WTC11 (cell line): ENCODE results near the gene MTCL1. TPM values are rescaled to one million over a fixed set of nuclear protein-coding genes. Genes with fewer than 3 reads are reported as not detected.

ENCODE experiments used
- ATAC-seq: fragments of 200-7000 bp; cut with Tn5 transposase; 2 replicates; pipeline ENCODE4 v1.10.0; 2021; ENCODE audit warnings: mild to moderate bottlenecking, moderate library complexity
- CTCF ChIA-PET: fragments of 300-600 bp; sonication (Branson Sonifier 250); formaldehyde crosslinking; loops from one replicate; lab custom pipeline; 2021; ENCODE audit warnings: antibody characterized with exemption; lab: Charles Lee
- POLR2A ChIA-PET: fragments of 350-600 bp; sonication (Branson Sonifier 250); formaldehyde crosslinking; loops from one replicate; lab custom pipeline; 2021; ENCODE audit warnings: antibody characterized with exemption; lab: Charles Lee
- DNase-seq: peaks from one replicate; pipeline ENCODE4 v3.0.0; 2021; ENCODE audit warnings: low spot score
- H3K27ac Mint-ChIP-seq: 2 replicates; pipeline ENCODE4 v1.8.0; 2021; ENCODE audit warnings: mixed read lengths
- H3K27me3 Mint-ChIP-seq: 2 replicates; pipeline ENCODE4 v1.8.0; 2021; ENCODE audit warnings: low read depth, mild to moderate bottlenecking, moderate library complexity, mixed read lengths
- H3K36me3 Mint-ChIP-seq: 2 replicates; pipeline ENCODE4 v1.8.0; 2021; ENCODE audit warnings: mixed read lengths
- H3K4me1 Mint-ChIP-seq: 2 replicates; pipeline ENCODE4 v1.8.0; 2022; ENCODE audit warnings: mixed read lengths
- H3K4me3 Mint-ChIP-seq: 2 replicates; pipeline ENCODE4 v1.8.0; 2021; ENCODE audit warnings: mild to moderate bottlenecking, moderate library complexity, mixed read lengths
- H3K9me3 Mint-ChIP-seq: 2 replicates; pipeline ENCODE4 v1.8.0; 2021; ENCODE audit warnings: mixed read lengths
- AFF4 ChIP-seq: sonication (generic); formaldehyde crosslinking; IDR thresholded peaks from 2 replicates; pipeline ENCODE4 v1.8.1; 2023; ENCODE audit warnings: mild to moderate bottlenecking, missing genetic modification reagents, borderline replicate concordance
- ATF1 ChIP-seq: sonication (generic); formaldehyde crosslinking; IDR thresholded peaks from 2 replicates; pipeline ENCODE4 v1.8.1; 2023; ENCODE audit warnings: mild to moderate bottlenecking, moderate library complexity, missing genetic modification reagents
- ATF6 ChIP-seq: sonication (generic); formaldehyde crosslinking; IDR thresholded peaks from 2 replicates; pipeline ENCODE4 v1.8.1; 2023; ENCODE audit warnings: mild to moderate bottlenecking, missing genetic modification reagents
- E2F4 ChIP-seq: sonication (generic); formaldehyde crosslinking; IDR thresholded peaks from 2 replicates; pipeline ENCODE4 v1.8.1; 2022; ENCODE audit warnings: low read depth, mild to moderate bottlenecking, moderate library complexity, missing genetic modification reagents, borderline replicate concordance
- ESRRA ChIP-seq: sonication (generic); formaldehyde crosslinking; IDR thresholded peaks from 2 replicates; pipeline ENCODE4 v1.8.1; 2022; ENCODE audit warnings: mild to moderate bottlenecking, missing genetic modification reagents, borderline replicate concordance
- GRHL2 ChIP-seq: fragments of 250-450 bp; sonication (Bioruptor Pico); IDR thresholded peaks from 2 replicates; pipeline ENCODE4 v1.8.0; 2022; ENCODE audit warnings: mild to moderate bottlenecking, moderate library complexity; ENCODE audit not compliant: insufficient replicate concordance, severe bottlenecking
- IRF2 ChIP-seq: sonication (generic); formaldehyde crosslinking; IDR thresholded peaks from 2 replicates; pipeline ENCODE4 v1.8.0; 2022; ENCODE audit warnings: low read depth, missing genetic modification reagents, borderline replicate concordance
- NR1H2 ChIP-seq: sonication (generic); formaldehyde crosslinking; IDR thresholded peaks from 2 replicates; pipeline ENCODE4 v1.9.0; 2021; ENCODE audit warnings: mild to moderate bottlenecking, moderate library complexity, missing genetic modification reagents
- NR2C2 ChIP-seq: sonication (generic); formaldehyde crosslinking; IDR thresholded peaks from 2 replicates; pipeline ENCODE4 v1.8.0; 2022; ENCODE audit warnings: mild to moderate bottlenecking, missing genetic modification reagents
- OVOL2 ChIP-seq: fragments of 250-450 bp; sonication (Bioruptor Pico); IDR thresholded peaks from 2 replicates; pipeline ENCODE4 v1.9.0; 2021; ENCODE audit warnings: mild to moderate bottlenecking, borderline replicate concordance
- PRDM15 ChIP-seq: sonication (generic); formaldehyde crosslinking; IDR thresholded peaks from 2 replicates; pipeline ENCODE4 v1.8.0; 2022; ENCODE audit warnings: missing genetic modification reagents
- RELA ChIP-seq: sonication (generic); formaldehyde crosslinking; IDR thresholded peaks from 2 replicates; pipeline ENCODE4 v1.8.1; 2022; ENCODE audit warnings: missing genetic modification reagents, mild to moderate bottlenecking, borderline replicate concordance
- SOX15 ChIP-seq: fragments of 250-450 bp; sonication (Bioruptor Pico); IDR thresholded peaks from 2 replicates; pipeline ENCODE4 v1.9.0; 2021; ENCODE audit warnings: mild to moderate bottlenecking
- ZNF121 ChIP-seq: sonication (generic); formaldehyde crosslinking; IDR thresholded peaks from 2 replicates; pipeline ENCODE4 v1.8.0; 2023; ENCODE audit warnings: missing genetic modification reagents
- ZNF416 ChIP-seq: fragments of 250-450 bp; sonication (Bioruptor Pico); IDR thresholded peaks from 2 replicates; pipeline ENCODE4 v1.9.0; 2021; ENCODE audit warnings: mild to moderate bottlenecking, inconsistent platforms
- ZNF423 ChIP-seq: fragments of 250-450 bp; sonication (Bioruptor Pico); IDR thresholded peaks from 2 replicates; pipeline ENCODE4 v2.1.2; 2022; ENCODE audit warnings: mild to moderate bottlenecking, moderate library complexity
- ZNF425 ChIP-seq: fragments of 250-450 bp; sonication (Bioruptor Pico); conservative IDR thresholded peaks from 2 replicates; pipeline ENCODE4 v1.9.0; 2021; ENCODE audit warnings: mild to moderate bottlenecking
- ZSCAN18 ChIP-seq: fragments of 250-450 bp; sonication (Bioruptor Pico); IDR thresholded peaks from 2 replicates; pipeline ENCODE4 v2.1.2; 2022; ENCODE audit warnings: mild to moderate bottlenecking, moderate library complexity
- total RNA-seq: library from RNA; stranded (reverse); gene quantifications from 3 replicates; pipeline ENCODE4 v1.2.3, GENCODE V29; 2021

Gene MTCL1
- total RNA-seq, 1 experiment from 2014 or later: 64.3 TPM

GRCh38 chr18:8745355-8746014 is 40.1 kb downstream of the MTCL1 start (continued):
- TF ChIP-seq SOX15 (no peak), ZNF423 (CRISPR knock-in tag) (no peak), ZNF416 (no peak), OVOL2 (no peak)

GRCh38 chr18:8747440-8747937 is 42.1 kb downstream of the MTCL1 start:
- DNase-seq: no peak
- no peak for ATAC-seq
- Mint-ChIP-seq H3K9me3 (no peaks in the 10 kb centered on the region), H3K4me3 (no peak overlapping the region), H3K4me1 (no peaks in the 10 kb centered on the region; the same call in 1 of the 2 replicates), H3K27me3 (no peaks in the 10 kb centered on the region), H3K27ac (no peak overlapping the region), H3K36me3 (peaks cover 22% of the 10 kb centered on the region)
- TF ChIP-seq ATF1 (CRISPR knock-in tag) (no peak), E2F4 (CRISPR knock-in tag) (no peak), NR2C2 (CRISPR knock-in tag) (no peak), PRDM15 (CRISPR knock-in tag) (no peak)
- CTCF ChIA-PET: no interaction called here
- POLR2A ChIA-PET: no interaction called here

- DNase-seq (no peak), ATAC-seq (peak; percentile 47; the same call in 1 of the 2 replicates)
- no peak overlapping the region for H3K4me3 Mint-ChIP-seq
- no peaks in the 10 kb centered on the region for H3K27me3 Mint-ChIP-seq
- POLR2A ChIA-PET: no interaction called here
- no peaks in the 10 kb centered on the region for H3K9me3 Mint-ChIP-seq
- CTCF ChIA-PET: no interaction called here
- H3K27ac Mint-ChIP-seq: peak overlapping the region; percentile 59; the same call in 1 of the 2 replicates
- H3K4me1 Mint-ChIP-seq: no peaks in the 10 kb centered on the region; the same call in 1 of the 2 replicates
- H3K36me3 Mint-ChIP-seq: peaks cover 28% of the 10 kb centered on the region
- TF ChIP-seq ESRRA (CRISPR knock-in tag) (no peak), ATF1 (CRISPR knock-in tag) (no peak), ZNF121 (CRISPR knock-in tag) (no peak), OVOL2 (no peak), GRHL2 (CRISPR knock-in tag) (no peak), ZNF425 (CRISPR knock-in tag) (no peak), IRF2 (CRISPR knock-in tag) (no peak), ZSCAN18 (CRISPR knock-in tag) (no peak), AFF4 (no peak), ATF6 (CRISPR knock-in tag) (no peak), NR1H2 (CRISPR knock-in tag) (no peak), RELA (CRISPR knock-in tag) (no peak)
These were observed 44.1 kb downstream of the MTCL1 start for GRCh38 chr18:8749492-8749891.
